Smooth muscle cell (in vitro differentiated cells): ENCODE data around the gene ZNF273. TPM values are rescaled to one million over a fixed set of nuclear protein-coding genes. Genes with fewer than 3 reads are reported as not detected.
A peak's percentile ranks its signal among the peaks of the same experiment; 100 is the strongest.

Source experiments
- DNase-seq: peaks from one replicate; lab custom pipeline; 2025; ENCODE audit not compliant: unreplicated experiment; lab: John Stamatoyannopoulos, UW
- H2AFZ ChIP-seq: fragments of 200-600 bp; sonication (generic); 2 replicates; pipeline ENCODE4 v1.6.0; 2016; ENCODE audit warnings: antibody characterized with exemption, low read depth, mild to moderate bottlenecking
- H3F3A ChIP-seq: fragments of 200-600 bp; sonication (generic); 2 replicates; pipeline ENCODE4 v1.6.0; 2017; ENCODE audit warnings: antibody characterized with exemption, low read depth
- H3K27ac ChIP-seq: fragments of 200-600 bp; sonication (generic); 2 replicates; pipeline ENCODE4 v1.5.1; 2016; ENCODE audit warnings: low read depth, mild to moderate bottlenecking
- H3K27me3 ChIP-seq: fragments of 200-600 bp; sonication (generic); 2 replicates; pipeline ENCODE4 v1.6.1; 2016; ENCODE audit warnings: low read depth, mild to moderate bottlenecking
- H3K36me3 ChIP-seq: fragments of 200-600 bp; sonication (generic); 2 replicates; pipeline ENCODE4 v1.5.1; 2016; ENCODE audit warnings: low read depth
- H3K4me1 ChIP-seq: fragments of 200-600 bp; sonication (generic); 2 replicates; pipeline ENCODE4 v1.5.1; 2016; ENCODE audit warnings: low read depth
- H3K4me2 ChIP-seq: fragments of 200-600 bp; sonication (generic); 2 replicates; pipeline ENCODE4 v1.6.0; 2016; ENCODE audit warnings: mild to moderate bottlenecking
- H3K4me3 ChIP-seq: fragments of 200-600 bp; sonication (generic); 2 replicates; pipeline ENCODE4 v1.5.1; 2016; ENCODE audit warnings: mild to moderate bottlenecking
- H3K79me2 ChIP-seq: fragments of 200-600 bp; sonication (generic); 2 replicates; pipeline ENCODE4 v1.6.0; 2016; ENCODE audit warnings: low read depth, mild to moderate bottlenecking
- H3K9ac ChIP-seq: fragments of 200-600 bp; sonication (generic); 2 replicates; pipeline ENCODE4 v1.6.0; 2016; ENCODE audit warnings: low read depth
- H3K9me3 ChIP-seq: fragments of 200-600 bp; sonication (generic); replicated peaks from 2 replicates; pipeline ENCODE4 v1.5.1; 2016; ENCODE audit warnings: low read depth
- H4K20me1 ChIP-seq: fragments of 200-600 bp; sonication (generic); 2 replicates; pipeline ENCODE4 v1.6.0; 2016; ENCODE audit warnings: low read depth
- WGBS: methylation state at CpG from one replicate; pipeline ENCODE4 v1.1.7; 2016; ENCODE audit warnings: low lambda C conversion rate; 5-methylcytosine and 5-hydroxymethylcytosine counted together
- polyA plus RNA-seq: library from polyadenylated mRNA; unstranded; fragments of >200 nt; fragmentation: Nextera tagmentation; extraction: Ambion mirVana; gene quantifications from 2 replicates; pipeline ENCODE4 v1.2.1, GENCODE V29; 2016
- total RNA-seq: library from RNA; depleted of rRNA; stranded (reverse); fragments of >200 nt; gene quantifications from 2 replicates; pipeline ENCODE4 v1.2.3, GENCODE V29; 2014
- TF ChIP-seq, protein P1 (sequence below): fragments of 200-600 bp; sonication (generic); IDR thresholded peaks from 2 replicates; pipeline ENCODE4 v1.5.1; 2017; ENCODE audit warnings: borderline replicate concordance, mild to moderate bottlenecking, antibody characterized with exemption; ENCODE audit not compliant: insufficient read depth, poor library complexity, severe bottlenecking

ZNF273 gene
- total and polyA plus RNA-seq, 2 experiments from 2014 or later: 2.0 to 4.4 TPM

DNA sequence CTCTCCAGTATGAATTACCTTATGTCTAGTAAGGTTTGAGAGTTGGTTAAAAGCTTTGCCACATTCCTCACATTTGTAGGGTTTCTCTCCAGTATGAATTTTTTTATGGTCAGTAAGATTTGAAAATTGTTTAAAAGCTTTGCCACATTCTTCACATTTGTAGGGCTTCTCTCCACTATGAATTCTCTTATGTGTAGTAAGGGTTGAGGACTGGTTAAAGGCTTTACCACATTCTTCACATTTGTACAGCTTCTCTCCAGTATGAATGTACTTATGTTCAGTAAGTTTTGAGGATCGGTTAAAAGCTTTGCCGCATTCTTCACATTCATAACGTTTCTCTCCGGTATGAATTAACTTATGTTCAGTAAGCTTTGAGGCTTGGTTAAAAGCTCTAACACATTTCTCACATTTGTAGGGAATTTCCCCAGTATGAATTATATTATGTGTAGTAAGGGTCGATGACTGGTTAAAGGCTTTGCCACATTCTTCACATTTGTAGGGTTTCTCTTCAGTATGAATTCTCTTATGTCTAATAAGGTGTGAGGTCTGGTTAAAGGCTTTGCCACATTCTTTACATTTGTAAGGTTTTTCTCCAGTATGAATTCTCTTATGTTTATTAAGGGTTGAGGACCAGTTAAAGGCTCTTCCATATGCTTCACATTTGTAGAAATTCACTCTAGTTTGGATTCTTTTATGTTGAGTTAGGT is 75.6 kb downstream of the ZNF273 start:
- Histone ChIP-seq H3F3A (no peaks in the 10 kb centered on the region), H3K4me1 (no peaks in the 10 kb centered on the region), H4K20me1 (no peaks in the 10 kb centered on the region), H3K9me3 (peaks cover 81% of the 10 kb centered on the region), H3K27me3 (no peaks in the 10 kb centered on the region), H3K9ac (no peak overlapping the region), H3K36me3 (peaks cover 76% of the 10 kb centered on the region), H3K4me3 (peak overlapping the region; percentile 21), H3K79me2 (no peaks in the 10 kb centered on the region), H2AFZ (no peak overlapping the region), H3K27ac (no peak overlapping the region), H3K4me2 (no peak overlapping the region)
- TF ChIP-seq, protein P1, sequence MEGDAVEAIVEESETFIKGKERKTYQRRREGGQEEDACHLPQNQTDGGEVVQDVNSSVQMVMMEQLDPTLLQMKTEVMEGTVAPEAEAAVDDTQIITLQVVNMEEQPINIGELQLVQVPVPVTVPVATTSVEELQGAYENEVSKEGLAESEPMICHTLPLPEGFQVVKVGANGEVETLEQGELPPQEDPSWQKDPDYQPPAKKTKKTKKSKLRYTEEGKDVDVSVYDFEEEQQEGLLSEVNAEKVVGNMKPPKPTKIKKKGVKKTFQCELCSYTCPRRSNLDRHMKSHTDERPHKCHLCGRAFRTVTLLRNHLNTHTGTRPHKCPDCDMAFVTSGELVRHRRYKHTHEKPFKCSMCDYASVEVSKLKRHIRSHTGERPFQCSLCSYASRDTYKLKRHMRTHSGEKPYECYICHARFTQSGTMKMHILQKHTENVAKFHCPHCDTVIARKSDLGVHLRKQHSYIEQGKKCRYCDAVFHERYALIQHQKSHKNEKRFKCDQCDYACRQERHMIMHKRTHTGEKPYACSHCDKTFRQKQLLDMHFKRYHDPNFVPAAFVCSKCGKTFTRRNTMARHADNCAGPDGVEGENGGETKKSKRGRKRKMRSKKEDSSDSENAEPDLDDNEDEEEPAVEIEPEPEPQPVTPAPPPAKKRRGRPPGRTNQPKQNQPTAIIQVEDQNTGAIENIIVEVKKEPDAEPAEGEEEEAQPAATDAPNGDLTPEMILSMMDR: no peak
- WGBS: 98% methylated on average over 5 of the region's 5 CpGs
- DNase-seq: no peak

Other genes with a start within 250 kb of the ZNF273 start
- gene ZNF107, start 237.1 kb upstream of the ZNF273 start, total RNA-seq: 2.3 and 3.8 TPM in 2 replicates
- 0.62 and 0.78 TPM in 2 replicates for gene ZNF107, start 237.1 kb upstream of the ZNF273 start, polyA plus RNA-seq
- 4.5 and 14.8 TPM in 2 replicates for gene ZNF138, start 108.8 kb upstream of the ZNF273 start, total RNA-seq
- gene ZNF138, start 108.8 kb upstream of the ZNF273 start, polyA plus RNA-seq: 3.2 and 3.5 TPM in 2 replicates
- 11.5 and 16.5 TPM in 2 replicates for gene ZNF117, start 87.8 kb downstream of the ZNF273 start, total RNA-seq
- 1.4 and 1.8 TPM in 2 replicates for gene ZNF117, start 87.8 kb downstream of the ZNF273 start, polyA plus RNA-seq
- gene ERV3-1, start 103.4 kb downstream of the ZNF273 start, total RNA-seq: 16.8 and 19.4 TPM in 2 replicates
- 6.7 and 9.6 TPM in 2 replicates for gene ERV3-1, start 103.4 kb downstream of the ZNF273 start, polyA plus RNA-seq